HG02798 (cell line): ENCODE data around the gene APOBEC3F.
"Not testable (repeated sequence)": the region's sequence is repeated elsewhere in the genome, so short reads cannot be mapped to it uniquely, and the experiment has no call there.

Source experiments
- ATAC-seq: cut with Tn5 transposase; IDR thresholded peaks from one replicate; pipeline ENCODE4 v1.9.1; 2021; ENCODE audit warnings: mild to moderate bottlenecking; ENCODE audit not compliant: unreplicated experiment, poor library complexity

The APOBEC3F gene

GRCh38 chr22:39040538-39041296 lies at the start of gene APOBEC3F:
TSS of gene APOBEC3F (plus strand) at chr22:39040864. CDS start at chr22:39040961, 97 bp downstream.
- ATAC-seq: peak; percentile 82

- not testable (repeated sequence) for ATAC-seq
Observed at GRCh38 chr22:38992871-38993371, 47.7 kb upstream of the APOBEC3F start.

GRCh38 chr22:38996105-38996504 lies 44.6 kb upstream of the APOBEC3F start:
- ATAC-seq: no peak

GRCh38 chr22:38997518-38997917 lies 43.1 kb upstream of the APOBEC3F start:
- no peak for ATAC-seq

- peak; percentile 72 for ATAC-seq
Observed at GRCh38 chr22:39003165-39003638, 37.5 kb upstream of the APOBEC3F start.

GRCh38 chr22:39007177-39007576 lies 33.5 kb upstream of the APOBEC3F start:
- ATAC-seq: no peak

GRCh38 chr22:39008271-39008850 lies 32.3 kb upstream of the APOBEC3F start:
- ATAC-seq: not testable (repeated sequence)

- ATAC-seq: no peak
Observed at GRCh38 chr22:39010946-39011345, 29.7 kb upstream of the APOBEC3F start.

- ATAC-seq: no peak
Observed at GRCh38 chr22:39012533-39013511, 27.8 kb upstream of the APOBEC3F start.

GRCh38 chr22:39013561-39013941 lies 27.1 kb upstream of the APOBEC3F start:
- not testable (repeated sequence) for ATAC-seq

- peak; percentile 90 for ATAC-seq
Observed at GRCh38 chr22:39013942-39014722, 26.5 kb upstream of the APOBEC3F start, which contains the start of gene APOBEC3C. TSS of gene APOBEC3C (plus strand) at chr22:39014257. CDS start at chr22:39014363, 106 bp downstream.

- not testable (repeated sequence) for ATAC-seq
Observed at GRCh38 chr22:39014723-39015121, 25.9 kb upstream of the APOBEC3F start.

- no peak for ATAC-seq
Observed at GRCh38 chr22:39016592-39016991, 24.1 kb upstream of the APOBEC3F start.

GRCh38 chr22:39017596-39018365 lies 22.9 kb upstream of the APOBEC3F start:
- ATAC-seq: no peak

- not testable (repeated sequence) for ATAC-seq
Observed at GRCh38 chr22:39020021-39020651, 20.5 kb upstream of the APOBEC3F start.

- no peak for ATAC-seq
Observed at GRCh38 chr22:39021552-39022250, 19.0 kb upstream of the APOBEC3F start.

- ATAC-seq: no peak
Observed at GRCh38 chr22:39024519-39025308, 15.9 kb upstream of the APOBEC3F start.
